Breast epithelium (tissue), 4 donors: ENCODE results near the gene RNF31. TPM values are rescaled to one million over a fixed set of nuclear protein-coding genes. Genes with fewer than 3 reads are reported as not detected.
"Not testable (repeated sequence)": the region's sequence is repeated elsewhere in the genome, so short reads cannot be mapped to it uniquely, and the experiment has no call there.

Source experiments
- DNase-seq, 2 donors: peaks; one replicate each; pipeline ENCODE4 v3.0.0-alpha.2; 2019; ENCODE audit warnings: low spot score in 2 of 2
- H3K27ac ChIP-seq, 2 donors: fragments of 200-600 bp; sonication (generic) in 1 of 2; one replicate each; pipeline ENCODE4 v1.5.1; 2016 to 2019; ENCODE audit warnings: mild to moderate bottlenecking in 1 of 2
- H3K27me3 ChIP-seq, 2 donors: fragments of 200-600 bp; sonication (generic) in 1 of 2; one replicate each; pipeline versions ENCODE4 v1.5.1 to v1.6.0; 2017 to 2019; ENCODE audit warnings: control low read depth in 1 of 2, mild to moderate bottlenecking in 1 of 2
- H3K36me3 ChIP-seq: fragments of 200-600 bp; one replicate; pipeline ENCODE4 v1.5.1; 2019
- H3K4me1 ChIP-seq, 2 donors: fragments of 200-600 bp; sonication (generic); one replicate each; pipeline ENCODE4 v1.5.1; 2016 to 2019; ENCODE audit warnings: control low read depth in 1 of 2
- H3K4me3 ChIP-seq, 3 donors: fragments of 200-600 bp; sonication (generic); 1 replicate in 2 of 3; 2 replicates in 1 of 3; pipeline ENCODE4 v1.5.1; 2016 to 2019; ENCODE audit warnings: mild to moderate bottlenecking in 3 of 3, moderate library complexity in 2 of 3
- H3K9me3 ChIP-seq, 2 donors: fragments of 200-600 bp; sonication (generic) in 1 of 2; one replicate each; pipeline ENCODE4 v1.5.1; 2016 to 2019; ENCODE audit warnings: control low read depth in 1 of 2
- POLR2A ChIP-seq: fragments of 450-650 bp; IDR thresholded peaks from one replicate; pipeline ENCODE4 v1.6.1; 2016; ENCODE audit warnings: antibody characterized with exemption, mild to moderate bottlenecking, moderate library complexity
- POLR2AphosphoS5 ChIP-seq, 3 donors: sonication (generic); formaldehyde crosslinking; IDR thresholded peaks; one replicate each; pipeline ENCODE4 v1.6.1; 2017; ENCODE audit warnings: antibody characterized with exemption in 3 of 3
- intact Hi-C: fragments of 100-400 bp; cut with DNase I; formaldehyde crosslinking; loops from one replicate; pipeline ENCODE4 v1.15.1; 2023; ENCODE audit warnings: low total_unique reads
- total RNA-seq, 3 donors: library from RNA; depleted of rRNA; stranded (reverse); fragments of >200 nt; gene quantifications; one replicate each; pipeline ENCODE4 v1.1.0, GENCODE V29; 2016
- TF ChIP-seq, protein P1 (sequence below), 3 donors: fragments of 450-650 bp; IDR thresholded peaks; one replicate each; pipeline ENCODE4 v1.5.1; 2016 to 2017; ENCODE audit warnings: antibody characterized with exemption in 3 of 3, mild to moderate bottlenecking in 3 of 3, moderate library complexity in 3 of 3

RNF31 gene
- total RNA-seq, 3 donors from 2014 or later, result 29.1 to 43.8 (median 41.0) TPM

DNA sequence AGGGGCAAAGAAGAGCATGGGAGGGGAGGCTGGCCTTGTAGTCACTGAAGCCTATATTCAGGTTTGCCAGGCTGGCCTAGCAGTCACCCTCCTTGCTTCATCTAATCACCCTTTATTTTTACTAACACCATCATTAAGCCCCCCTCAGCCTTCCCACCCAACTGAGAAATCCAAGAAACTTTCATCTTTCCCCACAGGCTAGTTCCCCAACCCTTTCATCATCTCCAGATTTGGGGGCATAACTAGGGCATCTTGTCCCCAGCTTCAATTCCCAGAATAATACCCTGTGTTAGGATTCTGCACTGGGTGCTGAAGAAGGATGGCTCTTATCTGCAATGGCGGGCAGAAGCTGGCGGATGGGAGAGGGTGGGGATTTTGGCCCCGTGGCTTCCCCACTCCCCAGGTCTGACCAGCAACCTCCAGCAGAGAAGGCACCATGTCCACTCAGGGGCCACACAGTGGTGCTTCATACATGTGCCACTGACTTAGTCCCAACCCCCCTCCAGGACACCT is 46.3 kb upstream of the RNF31 start:
- H3K27ac ChIP-seq, result no peak overlapping the region
- H3K4me1 ChIP-seq, result no peaks in the 10 kb centered on the region
- H3K36me3 ChIP-seq, result no peaks in the 10 kb centered on the region
- no peak for DNase-seq
- H3K9me3 ChIP-seq, result no peaks in the 10 kb centered on the region
- no peak overlapping the region for H3K4me3 ChIP-seq
- no peak for TF ChIP-seq POLR2A
- TF ChIP-seq, protein P1, sequence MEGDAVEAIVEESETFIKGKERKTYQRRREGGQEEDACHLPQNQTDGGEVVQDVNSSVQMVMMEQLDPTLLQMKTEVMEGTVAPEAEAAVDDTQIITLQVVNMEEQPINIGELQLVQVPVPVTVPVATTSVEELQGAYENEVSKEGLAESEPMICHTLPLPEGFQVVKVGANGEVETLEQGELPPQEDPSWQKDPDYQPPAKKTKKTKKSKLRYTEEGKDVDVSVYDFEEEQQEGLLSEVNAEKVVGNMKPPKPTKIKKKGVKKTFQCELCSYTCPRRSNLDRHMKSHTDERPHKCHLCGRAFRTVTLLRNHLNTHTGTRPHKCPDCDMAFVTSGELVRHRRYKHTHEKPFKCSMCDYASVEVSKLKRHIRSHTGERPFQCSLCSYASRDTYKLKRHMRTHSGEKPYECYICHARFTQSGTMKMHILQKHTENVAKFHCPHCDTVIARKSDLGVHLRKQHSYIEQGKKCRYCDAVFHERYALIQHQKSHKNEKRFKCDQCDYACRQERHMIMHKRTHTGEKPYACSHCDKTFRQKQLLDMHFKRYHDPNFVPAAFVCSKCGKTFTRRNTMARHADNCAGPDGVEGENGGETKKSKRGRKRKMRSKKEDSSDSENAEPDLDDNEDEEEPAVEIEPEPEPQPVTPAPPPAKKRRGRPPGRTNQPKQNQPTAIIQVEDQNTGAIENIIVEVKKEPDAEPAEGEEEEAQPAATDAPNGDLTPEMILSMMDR (IDR thresholded peaks at IDR 0.05), result no peak
- TF ChIP-seq POLR2AphosphoS5 (IDR thresholded peaks at IDR 0.05), result no peak
- no peaks in the 10 kb centered on the region for H3K27me3 ChIP-seq
- intact Hi-C loops, result no loop called here

DNA sequence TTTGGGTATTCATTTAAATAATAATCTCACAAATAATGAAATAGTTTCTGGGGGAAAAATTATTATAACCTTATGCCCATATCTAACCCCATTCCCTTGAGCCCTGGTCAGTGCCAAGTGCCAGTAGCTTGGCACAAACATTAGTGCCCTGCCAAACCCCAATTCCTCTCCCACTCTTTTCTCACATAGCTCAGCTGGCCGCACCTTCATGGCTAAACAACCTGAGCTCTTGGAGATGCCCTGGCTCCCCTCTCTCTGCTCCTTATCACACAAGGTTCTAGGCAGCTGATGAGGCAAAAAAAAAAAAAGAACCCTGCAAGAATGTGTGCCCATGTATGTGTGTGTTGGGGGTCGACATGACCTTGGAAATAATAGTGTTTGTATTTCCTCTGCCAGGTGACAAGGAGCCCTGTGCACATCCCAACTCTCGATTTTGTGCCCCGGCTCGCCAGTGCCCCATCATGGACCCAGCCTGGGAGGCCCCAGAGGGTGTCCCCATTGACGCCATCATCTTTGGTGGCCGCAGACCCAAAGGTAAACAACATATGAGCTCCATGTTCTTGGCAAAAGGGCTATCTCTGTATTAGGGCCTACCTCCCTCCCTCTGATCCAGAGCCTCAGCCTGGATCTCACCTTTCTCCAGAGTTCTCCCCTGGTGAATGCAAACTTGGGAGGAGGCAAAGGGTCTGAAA is 44.8 kb upstream of the RNF31 start:
- H3K4me3 ChIP-seq, result no peak overlapping the region
- no peak for TF ChIP-seq POLR2A
- TF ChIP-seq POLR2AphosphoS5 (IDR thresholded peaks at IDR 0.05), result no peak
- TF ChIP-seq, protein P1 (IDR thresholded peaks at IDR 0.05), result no peak
- H3K36me3 ChIP-seq, result no peaks in the 10 kb centered on the region
- H3K4me1 ChIP-seq, result no peaks in the 10 kb centered on the region
- DNase-seq, result no peak
- no peaks in the 10 kb centered on the region for H3K27me3 ChIP-seq
- H3K9me3 ChIP-seq, result no peaks in the 10 kb centered on the region
- no peak overlapping the region for H3K27ac ChIP-seq
- intact Hi-C loops, result no loop called here

DNA sequence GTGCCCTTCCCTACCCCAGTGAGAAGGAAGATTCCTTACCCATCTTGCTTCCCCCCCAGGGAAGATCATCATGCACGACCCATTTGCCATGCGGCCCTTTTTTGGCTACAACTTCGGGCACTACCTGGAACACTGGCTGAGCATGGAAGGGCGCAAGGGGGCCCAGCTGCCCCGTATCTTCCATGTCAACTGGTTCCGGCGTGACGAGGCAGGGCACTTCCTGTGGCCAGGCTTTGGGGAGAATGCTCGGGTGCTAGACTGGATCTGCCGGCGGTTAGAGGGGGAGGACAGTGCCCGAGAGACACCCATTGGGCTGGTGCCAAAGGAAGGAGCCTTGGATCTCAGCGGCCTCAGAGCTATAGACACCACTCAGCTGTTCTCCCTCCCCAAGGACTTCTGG is 43.8 kb upstream of the RNF31 start:
- intact Hi-C loops, result no loop called here
- Histone ChIP-seq H3K27ac (no peak overlapping the region), H3K4me1 (no peaks in the 10 kb centered on the region), H3K9me3 (no peaks in the 10 kb centered on the region), H3K36me3 (no peaks in the 10 kb centered on the region), H3K27me3 (no peaks in the 10 kb centered on the region), H3K4me3 (no peak overlapping the region)
- TF ChIP-seq, protein P1 (IDR thresholded peaks at IDR 0.05), result no peak
- TF ChIP-seq POLR2A, result no peak
- TF ChIP-seq POLR2AphosphoS5 (IDR thresholded peaks at IDR 0.05), result no peak
- DNase-seq, result no peak

- DNase-seq, H3K4me1 ChIP-seq, H3K27me3 ChIP-seq, H3K36me3 ChIP-seq, intact Hi-C loops, H3K4me3 ChIP-seq, H3K27ac ChIP-seq, H3K9me3 ChIP-seq: not testable (repeated sequence)
These were observed 41.6 kb upstream of the RNF31 start for GRCh38 chr14:24105609-24106239.

GRCh38 chr14:24106672-24107271 is 40.5 kb upstream of the RNF31 start:
- Histone ChIP-seq H3K4me3 (no peak overlapping the region), H3K36me3 (no peaks in the 10 kb centered on the region), H3K27ac (no peak overlapping the region), H3K27me3 (no peaks in the 10 kb centered on the region), H3K9me3 (no peaks in the 10 kb centered on the region), H3K4me1 (peaks cover 0 to 4% of the 10 kb centered on the region in 2 donors)
- DNase-seq, result no peak
- intact Hi-C loops, result no loop called here
- no peak for TF ChIP-seq POLR2AphosphoS5 (IDR thresholded peaks at IDR 0.05)
- TF ChIP-seq, protein P1 (IDR thresholded peaks at IDR 0.05), result no peak
- no peak for TF ChIP-seq POLR2A
